ENCODE measurements around the gene FZR1. TPM values are rescaled to one million over a fixed set of nuclear protein-coding genes. Genes with fewer than 3 reads are reported as not detected.
"Not testable (repeated sequence)": the region's sequence is repeated elsewhere in the genome, so short reads cannot be mapped to it uniquely, and the experiment has no call there.

The FZR1 gene
- total RNA-seq, 6 donors from 2014 or later = 19.9 to 110 (median 37.5) TPM

GRCh38 chr19:3528080-3528479 lies 22.0 kb downstream of the FZR1 start:
- no peaks in the 10 kb centered on the region for H3K9me3 ChIP-seq
- 92 to 98% methylated on average over 12 to 14 of the region's 14 CpGs for WGBS, 2 donors

DNA sequence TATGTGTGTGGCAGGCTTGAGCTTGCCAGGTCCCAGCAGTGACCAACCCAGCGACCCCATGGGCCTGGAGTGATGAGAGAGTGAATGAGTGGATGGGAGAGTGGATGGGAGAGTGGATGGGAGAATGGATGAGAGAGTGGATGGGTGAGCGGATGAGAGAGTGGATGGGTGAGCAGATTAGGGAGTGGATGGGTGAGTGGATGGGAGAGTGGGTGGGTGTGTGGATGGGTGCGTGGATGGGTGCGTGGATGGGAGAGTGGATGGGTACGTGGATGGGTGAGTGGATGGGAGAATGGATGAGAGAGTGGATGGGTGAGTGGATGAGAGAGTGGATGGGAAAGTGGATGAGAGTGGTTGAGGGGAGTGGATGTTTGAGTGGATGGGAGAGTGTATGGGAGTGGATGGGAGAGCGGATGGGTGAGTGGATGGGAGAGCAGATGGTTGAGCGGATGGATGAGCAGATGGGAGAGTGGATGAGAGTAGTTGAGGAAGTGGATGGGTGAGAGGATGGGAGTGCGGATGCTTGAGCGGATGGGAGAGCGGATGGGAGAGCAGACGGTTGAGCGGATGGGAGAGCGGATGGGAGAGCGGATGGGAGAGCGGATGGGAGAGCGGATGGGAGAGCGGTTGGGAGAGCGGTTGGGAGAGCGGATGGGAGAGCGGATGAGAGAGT lies 22.6 kb downstream of the FZR1 start:
- peaks cover 19 to 77% (median 76%) of the 10 kb centered on the region in 4 donors for H3K36me3 ChIP-seq
- H3K9me3 ChIP-seq = no peaks in the 10 kb centered on the region
- H3K4me1 ChIP-seq = no peaks in the 10 kb centered on the region
- ATAC-seq (ENCODE audit: low FRiP score in 2 of 2) = no peak
- 91 to 93% methylated on average over 20 of the region's 20 CpGs for WGBS, 2 donors
- DNase-seq = no peak
- no peak overlapping the region for H3K4me3 ChIP-seq
- TF ChIP-seq POLR2A (IDR thresholded peaks at IDR 0.05) (no peak), EP300 (IDR thresholded peaks at IDR 0.05) (no peak), POLR2AphosphoS5 (IDR thresholded peaks at IDR 0.05) (no peak)
- TF ChIP-seq, protein P1, sequence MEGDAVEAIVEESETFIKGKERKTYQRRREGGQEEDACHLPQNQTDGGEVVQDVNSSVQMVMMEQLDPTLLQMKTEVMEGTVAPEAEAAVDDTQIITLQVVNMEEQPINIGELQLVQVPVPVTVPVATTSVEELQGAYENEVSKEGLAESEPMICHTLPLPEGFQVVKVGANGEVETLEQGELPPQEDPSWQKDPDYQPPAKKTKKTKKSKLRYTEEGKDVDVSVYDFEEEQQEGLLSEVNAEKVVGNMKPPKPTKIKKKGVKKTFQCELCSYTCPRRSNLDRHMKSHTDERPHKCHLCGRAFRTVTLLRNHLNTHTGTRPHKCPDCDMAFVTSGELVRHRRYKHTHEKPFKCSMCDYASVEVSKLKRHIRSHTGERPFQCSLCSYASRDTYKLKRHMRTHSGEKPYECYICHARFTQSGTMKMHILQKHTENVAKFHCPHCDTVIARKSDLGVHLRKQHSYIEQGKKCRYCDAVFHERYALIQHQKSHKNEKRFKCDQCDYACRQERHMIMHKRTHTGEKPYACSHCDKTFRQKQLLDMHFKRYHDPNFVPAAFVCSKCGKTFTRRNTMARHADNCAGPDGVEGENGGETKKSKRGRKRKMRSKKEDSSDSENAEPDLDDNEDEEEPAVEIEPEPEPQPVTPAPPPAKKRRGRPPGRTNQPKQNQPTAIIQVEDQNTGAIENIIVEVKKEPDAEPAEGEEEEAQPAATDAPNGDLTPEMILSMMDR (IDR thresholded peaks at IDR 0.05) = no peak
- no peak overlapping the region for H3K27ac ChIP-seq
- H3K27me3 ChIP-seq = no peaks in the 10 kb centered on the region

More at GRCh38 chr19:3528080-3528479, 22.0 kb downstream of the FZR1 start:
- Histone ChIP-seq H3K27ac (no peak overlapping the region), H3K4me3 (no peak overlapping the region), H3K4me1 (no peaks in the 10 kb centered on the region), H3K27me3 (no peaks in the 10 kb centered on the region), H3K36me3 (peaks cover 19 to 77% (median 76%) of the 10 kb centered on the region in 4 donors)
- ATAC-seq (ENCODE audit: low FRiP score in 2 of 2) (no peak), DNase-seq (peak in 1 of 2 donors; percentile 36)
- TF ChIP-seq POLR2A (IDR thresholded peaks at IDR 0.05) (no peak), EP300 (IDR thresholded peaks at IDR 0.05) (no peak), POLR2AphosphoS5 (IDR thresholded peaks at IDR 0.05) (no peak)
- TF ChIP-seq, protein P1 (IDR thresholded peaks at IDR 0.05) = no peak

DNA sequence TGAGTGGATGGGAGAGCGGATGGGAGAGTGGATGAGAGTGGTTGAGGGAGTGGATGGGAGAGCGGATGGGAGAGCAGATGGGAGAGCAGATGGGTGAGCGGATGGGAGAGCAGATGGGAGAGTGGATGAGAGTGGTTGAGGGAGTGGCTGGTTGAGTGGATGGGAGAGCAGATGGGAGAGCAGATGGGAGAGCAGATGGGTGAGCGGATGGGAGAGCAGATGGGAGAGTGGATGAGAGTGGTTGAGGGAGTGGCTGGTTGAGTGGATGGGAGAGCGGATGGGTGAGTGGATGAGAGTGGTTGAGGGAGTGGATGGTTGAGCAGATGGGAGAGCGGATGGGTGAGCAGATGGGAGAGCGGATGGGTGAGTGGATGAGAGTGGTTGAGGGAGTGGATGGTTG lies 23.2 kb downstream of the FZR1 start:
- not testable (repeated sequence) for ATAC-seq (ENCODE audit: low FRiP score in 2 of 2); H3K27ac ChIP-seq; DNase-seq; H3K4me3 ChIP-seq; H3K9me3 ChIP-seq; H3K27me3 ChIP-seq; H3K4me1 ChIP-seq
- H3K36me3 ChIP-seq = peaks cover 19 to 76% (median 75%) of the 10 kb centered on the region in 4 donors
- 90 to 92% methylated on average over 7 of the region's 7 CpGs for WGBS, 2 donors

GRCh38 chr19:3530389-3530788 lies 24.3 kb downstream of the FZR1 start:
- H3K9me3 ChIP-seq = no peaks in the 10 kb centered on the region
- WGBS, 2 donors = 92 to 96% methylated on average over 12 of the region's 12 CpGs

GRCh38 chr19:3531716-3532115 lies 25.6 kb downstream of the FZR1 start:
- H3K9me3 ChIP-seq = no peaks in the 10 kb centered on the region
- WGBS, 2 donors = 94 to 100% methylated on average over 4 to 23 of the region's 29 CpGs
- H3K36me3 ChIP-seq = peaks cover 15 to 79% (median 74%) of the 10 kb centered on the region in 4 donors
- no peak overlapping the region for H3K4me3 ChIP-seq
- no peak overlapping the region for H3K27ac ChIP-seq
- peak in 1 of 2 donors; percentile 75 for DNase-seq
- H3K27me3 ChIP-seq = no peaks in the 10 kb centered on the region
- no peaks in the 10 kb centered on the region for H3K4me1 ChIP-seq
- ATAC-seq (ENCODE audit: low FRiP score in 2 of 2) = no peak
- TF ChIP-seq POLR2AphosphoS5 (IDR thresholded peaks at IDR 0.05) (no peak), EP300 (IDR thresholded peaks at IDR 0.05) (no peak), POLR2A (IDR thresholded peaks at IDR 0.05) (no peak)
- TF ChIP-seq, protein P1 (IDR thresholded peaks at IDR 0.05) = no peak

More at GRCh38 chr19:3530389-3530788, 24.3 kb downstream of the FZR1 start:
- TF ChIP-seq POLR2A (IDR thresholded peaks at IDR 0.05) = no peak
- no peak for TF ChIP-seq POLR2AphosphoS5 (IDR thresholded peaks at IDR 0.05)
- no peak for TF ChIP-seq EP300 (IDR thresholded peaks at IDR 0.05)
- TF ChIP-seq, protein P1 (IDR thresholded peaks at IDR 0.05) = no peak
- H3K4me3 ChIP-seq = no peak overlapping the region
- ATAC-seq (ENCODE audit: low FRiP score in 2 of 2) (no peak), DNase-seq (no peak)
- H3K4me1 ChIP-seq = no peaks in the 10 kb centered on the region
- H3K27me3 ChIP-seq = no peaks in the 10 kb centered on the region
- no peak overlapping the region for H3K27ac ChIP-seq
- H3K36me3 ChIP-seq = peaks cover 19 to 78% (median 77%) of the 10 kb centered on the region in 4 donors
